Chondrocyte (in vitro differentiated cells): ENCODE data around the gene BCOR. TPM values are rescaled to one million over a fixed set of nuclear protein-coding genes. Genes with fewer than 3 reads are reported as not detected.
A peak's percentile ranks its signal among the peaks of the same experiment; 100 is the strongest.

Source experiments
- DNase-seq: peaks from one replicate; pipeline ENCODE4 v3.0.0; 2021; ENCODE audit warnings: mixed read lengths, low spot score
- H3K27ac Mint-ChIP-seq: one replicate; pipeline ENCODE4 v1.8.0; 2021; ENCODE audit warnings: mild to moderate bottlenecking, moderate library complexity, mixed read lengths; ENCODE audit not compliant: unreplicated experiment
- H3K27me3 Mint-ChIP-seq: 2 replicates; pipeline ENCODE4 v1.8.0; 2021; ENCODE audit warnings: low read depth, mixed read lengths
- H3K36me3 Mint-ChIP-seq: 2 replicates; pipeline ENCODE4 v1.8.0; 2021; ENCODE audit warnings: low read depth, mixed read lengths
- H3K4me1 Mint-ChIP-seq: 2 replicates; pipeline ENCODE4 v1.8.0; 2021; ENCODE audit warnings: low read depth, mild to moderate bottlenecking, mixed read lengths
- H3K4me3 Mint-ChIP-seq: one replicate; pipeline ENCODE4 v1.8.0; 2021; ENCODE audit warnings: mild to moderate bottlenecking, moderate library complexity, mixed read lengths; ENCODE audit not compliant: unreplicated experiment
- H3K9me3 Mint-ChIP-seq: 2 replicates; pipeline ENCODE4 v1.8.0; 2021; ENCODE audit warnings: low read depth, mixed read lengths
- CTCF ChIP-seq: fragments of 200-600 bp; sonication (generic); IDR thresholded peaks from 2 replicates; pipeline ENCODE4 v1.5.0; 2021; ENCODE audit warnings: antibody characterized with exemption, mild to moderate bottlenecking, moderate library complexity
- total RNA-seq: library from RNA; stranded (reverse); gene quantifications from 3 replicates; pipeline ENCODE4 v1.2.1, GENCODE V29; 2021

BCOR gene
- total RNA-seq, 1 donor from 2014 or later: 11.0 TPM

- H3K4me1 Mint-ChIP-seq: no peaks in the 10 kb centered on the region
- TF ChIP-seq CTCF: no peak
- peaks cover 19% of the 10 kb centered on the region for H3K36me3 Mint-ChIP-seq
- H3K27me3 Mint-ChIP-seq: no peaks in the 10 kb centered on the region
- no peak overlapping the region for H3K4me3 Mint-ChIP-seq
- no peak for DNase-seq
- H3K9me3 Mint-ChIP-seq: no peaks in the 10 kb centered on the region
- no peak overlapping the region for H3K27ac Mint-ChIP-seq
Observed at GRCh38 chrX:40066700-40067099, 31.1 kb downstream of the BCOR start.

- Mint-ChIP-seq H3K4me3 (no peak overlapping the region), H3K36me3 (peaks cover 18% of the 10 kb centered on the region), H3K27ac (no peak overlapping the region), H3K9me3 (no peaks in the 10 kb centered on the region), H3K27me3 (no peaks in the 10 kb centered on the region), H3K4me1 (no peaks in the 10 kb centered on the region)
- DNase-seq: peak; percentile 55
- TF ChIP-seq CTCF: no peak
Observed at GRCh38 chrX:40065296-40066046, 32.3 kb downstream of the BCOR start.

- TF ChIP-seq CTCF: no peak
- H3K27ac Mint-ChIP-seq: no peak overlapping the region
- peaks cover 13% of the 10 kb centered on the region for H3K36me3 Mint-ChIP-seq
- H3K4me1 Mint-ChIP-seq: no peaks in the 10 kb centered on the region
- H3K9me3 Mint-ChIP-seq: no peaks in the 10 kb centered on the region
- peak; percentile 82 for DNase-seq
- no peaks in the 10 kb centered on the region for H3K27me3 Mint-ChIP-seq
- H3K4me3 Mint-ChIP-seq: no peak overlapping the region
Observed at GRCh38 chrX:40064055-40064597, 33.6 kb downstream of the BCOR start.

DNA sequence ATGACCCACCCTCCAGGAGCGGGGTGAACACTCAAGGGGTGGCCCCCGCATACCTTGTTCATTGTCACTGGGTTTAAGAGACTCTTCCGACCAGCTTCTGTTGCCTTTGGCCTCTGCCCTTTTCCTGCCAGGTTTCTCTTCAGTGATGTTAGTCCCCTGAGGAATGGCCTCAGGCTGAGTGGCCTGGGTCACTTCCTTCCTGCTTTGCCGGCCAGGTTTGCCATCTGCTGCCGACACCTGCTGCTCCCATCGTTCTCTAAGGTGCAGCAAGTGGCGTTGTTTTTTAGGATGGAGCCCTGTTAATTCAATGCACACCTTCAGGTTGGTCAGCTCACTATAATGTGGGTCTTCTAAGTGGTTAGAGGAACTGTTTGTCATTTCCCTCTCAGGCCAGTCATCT is 34.2 kb downstream of the BCOR start:
- peaks cover 12% of the 10 kb centered on the region for H3K36me3 Mint-ChIP-seq
- H3K9me3 Mint-ChIP-seq: no peaks in the 10 kb centered on the region
- H3K4me1 Mint-ChIP-seq: no peaks in the 10 kb centered on the region
- no peak overlapping the region for H3K27ac Mint-ChIP-seq
- no peak for TF ChIP-seq CTCF
- H3K4me3 Mint-ChIP-seq: no peak overlapping the region
- peak; percentile 36 for DNase-seq
- no peaks in the 10 kb centered on the region for H3K27me3 Mint-ChIP-seq

GRCh38 chrX:40062525-40063155 is 35.1 kb downstream of the BCOR start:
- Mint-ChIP-seq H3K9me3 (no peaks in the 10 kb centered on the region), H3K27ac (no peak overlapping the region), H3K27me3 (no peaks in the 10 kb centered on the region)

More at GRCh38 chrX:40062525-40063155, 35.1 kb downstream of the BCOR start:
- H3K4me1 Mint-ChIP-seq: no peaks in the 10 kb centered on the region
- no peak overlapping the region for H3K4me3 Mint-ChIP-seq
- peak; percentile 68 for DNase-seq
- TF ChIP-seq CTCF: no peak
- peaks cover 10% of the 10 kb centered on the region for H3K36me3 Mint-ChIP-seq
